ENCODE data around the gene TEX101.
"Not testable (repeated sequence)": the region's sequence is repeated elsewhere in the genome, so short reads cannot be mapped to it uniquely, and the experiment has no call there.

DNA sequence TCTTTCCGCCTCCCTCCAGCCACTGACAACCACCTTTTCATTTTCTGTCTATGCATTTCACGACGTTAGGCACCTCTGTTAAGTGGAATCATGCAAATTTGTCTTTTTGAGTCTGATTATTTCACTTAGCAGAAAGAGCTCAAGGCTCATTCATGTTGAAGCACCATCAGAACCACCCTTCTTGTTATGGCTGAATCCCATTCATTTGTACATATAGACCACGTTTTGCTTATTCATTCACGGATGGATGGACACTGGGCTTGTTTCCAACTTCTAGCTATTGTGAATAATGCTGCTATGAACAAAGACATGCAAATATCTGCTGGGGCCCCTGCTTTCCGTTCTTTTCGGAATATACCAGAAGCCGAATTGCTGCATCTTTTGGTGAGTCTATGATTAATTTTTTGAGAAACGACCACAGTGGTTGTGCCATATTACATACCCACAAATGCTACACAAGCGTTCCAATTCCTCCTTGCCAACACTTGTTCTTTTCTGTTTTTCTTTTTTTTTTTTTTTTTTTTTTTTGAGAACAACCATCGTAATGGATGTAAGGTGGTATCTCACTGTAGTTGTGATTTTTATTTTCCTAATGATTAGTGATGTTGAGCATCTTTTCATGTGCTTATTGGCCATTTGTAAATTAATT is 23.7 kb upstream of the TEX101 start:
- TF ChIP-seq, protein P1, sequence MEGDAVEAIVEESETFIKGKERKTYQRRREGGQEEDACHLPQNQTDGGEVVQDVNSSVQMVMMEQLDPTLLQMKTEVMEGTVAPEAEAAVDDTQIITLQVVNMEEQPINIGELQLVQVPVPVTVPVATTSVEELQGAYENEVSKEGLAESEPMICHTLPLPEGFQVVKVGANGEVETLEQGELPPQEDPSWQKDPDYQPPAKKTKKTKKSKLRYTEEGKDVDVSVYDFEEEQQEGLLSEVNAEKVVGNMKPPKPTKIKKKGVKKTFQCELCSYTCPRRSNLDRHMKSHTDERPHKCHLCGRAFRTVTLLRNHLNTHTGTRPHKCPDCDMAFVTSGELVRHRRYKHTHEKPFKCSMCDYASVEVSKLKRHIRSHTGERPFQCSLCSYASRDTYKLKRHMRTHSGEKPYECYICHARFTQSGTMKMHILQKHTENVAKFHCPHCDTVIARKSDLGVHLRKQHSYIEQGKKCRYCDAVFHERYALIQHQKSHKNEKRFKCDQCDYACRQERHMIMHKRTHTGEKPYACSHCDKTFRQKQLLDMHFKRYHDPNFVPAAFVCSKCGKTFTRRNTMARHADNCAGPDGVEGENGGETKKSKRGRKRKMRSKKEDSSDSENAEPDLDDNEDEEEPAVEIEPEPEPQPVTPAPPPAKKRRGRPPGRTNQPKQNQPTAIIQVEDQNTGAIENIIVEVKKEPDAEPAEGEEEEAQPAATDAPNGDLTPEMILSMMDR (IDR thresholded peaks at IDR 0.05): not testable (repeated sequence)
- not testable (repeated sequence) for TF ChIP-seq POLR2A (IDR thresholded peaks at IDR 0.05)
